ENCODE measurements around the gene CTXND1.
"Not testable (repeated sequence)": the region's sequence is repeated elsewhere in the genome, so short reads cannot be mapped to it uniquely, and the experiment has no call there.

Gene CTXND1

DNA sequence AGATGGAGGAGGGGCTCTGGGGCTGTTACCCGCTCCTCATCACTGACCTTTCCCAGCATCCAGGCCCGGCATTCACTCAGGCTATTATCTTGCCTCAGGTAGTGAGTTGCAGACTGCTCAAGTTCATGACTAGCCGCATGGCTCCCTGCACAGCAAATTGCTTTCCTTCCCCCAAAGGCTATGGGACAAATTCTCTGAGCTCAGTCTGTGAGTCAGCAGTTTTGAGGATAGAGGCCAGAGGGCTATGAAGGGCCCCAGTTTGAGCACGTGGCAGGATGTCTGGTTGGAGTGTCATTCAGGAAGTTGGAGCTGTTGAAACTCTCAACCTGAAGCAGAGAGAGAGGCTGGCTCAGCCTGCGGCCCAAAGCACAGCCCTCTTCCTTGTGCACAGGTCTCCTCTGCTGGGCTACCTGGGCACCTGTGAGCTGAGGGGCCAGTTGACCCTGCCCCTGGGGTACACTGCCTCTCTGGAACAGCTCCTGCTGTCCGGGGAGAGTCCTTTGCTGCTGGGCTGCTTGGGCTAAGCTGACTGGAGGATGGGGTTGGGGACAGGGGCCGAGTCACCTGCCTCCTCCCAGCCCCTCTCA, 91.3 kb downstream of the CTXND1 start:
- DNase-seq: peak in 13 of 56 donors; percentile 3 to 39 (median 14)

DNA sequence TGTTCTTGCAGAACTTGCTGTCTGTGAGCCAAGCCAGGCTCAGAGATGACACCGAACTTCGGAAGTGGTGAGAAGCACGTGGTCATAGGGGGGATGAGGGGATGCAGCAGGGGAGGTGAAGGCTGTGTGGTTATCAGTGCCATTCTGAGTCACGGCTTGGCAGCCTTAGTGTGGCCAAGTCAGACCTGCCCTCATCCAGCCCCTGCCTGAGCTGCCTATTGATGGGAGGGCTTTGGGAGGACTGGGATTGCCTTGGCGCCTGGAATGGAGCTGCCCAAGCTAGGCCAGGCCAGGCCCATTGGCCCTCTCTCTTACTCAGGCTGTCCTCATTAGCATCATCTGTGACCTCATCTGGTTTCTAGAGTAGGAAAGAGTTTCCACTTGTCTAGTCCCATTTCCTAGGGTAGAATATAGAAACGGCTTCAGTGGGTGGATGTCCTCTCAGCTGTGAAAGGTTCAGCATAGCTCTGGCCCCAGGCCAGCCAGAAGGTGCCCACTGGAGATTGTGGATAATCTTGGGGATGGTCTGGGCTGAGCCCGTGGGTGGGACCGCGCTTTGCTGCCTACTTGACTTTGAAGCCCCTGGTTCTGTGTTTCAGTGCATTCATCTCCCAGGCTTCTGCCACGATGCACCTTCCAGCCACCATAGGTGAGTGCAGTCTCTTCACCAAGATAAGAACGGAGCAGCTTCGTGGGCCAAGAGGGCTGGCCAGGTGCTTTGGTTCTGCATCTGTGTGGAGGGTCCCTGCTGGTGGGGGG, 92.0 kb downstream of the CTXND1 start:
- no peak for DNase-seq

GRCh38 chr15:80159301-80159700, 92.7 kb downstream of the CTXND1 start:
- no peak for DNase-seq

DNA sequence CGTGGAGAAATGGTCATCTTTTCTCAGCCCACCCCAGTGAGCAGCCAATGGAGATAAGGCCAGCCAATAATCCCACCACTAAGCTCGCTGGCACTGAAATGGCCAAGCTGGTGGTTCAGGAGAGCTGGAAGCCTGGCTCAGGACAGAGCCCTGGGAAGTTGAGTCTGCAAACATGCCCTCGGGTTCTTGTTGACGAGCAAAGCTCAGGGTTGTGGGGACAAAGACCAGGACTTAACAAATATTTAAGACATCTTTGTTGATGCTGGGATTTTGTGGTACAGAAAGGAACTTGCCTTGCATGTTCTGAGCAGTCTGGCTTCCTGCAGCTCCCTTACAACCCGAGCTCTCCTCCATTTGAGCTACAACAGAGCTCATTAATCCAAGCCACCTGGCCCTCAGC, 94.8 kb downstream of the CTXND1 start:
- no peak for DNase-seq

DNA sequence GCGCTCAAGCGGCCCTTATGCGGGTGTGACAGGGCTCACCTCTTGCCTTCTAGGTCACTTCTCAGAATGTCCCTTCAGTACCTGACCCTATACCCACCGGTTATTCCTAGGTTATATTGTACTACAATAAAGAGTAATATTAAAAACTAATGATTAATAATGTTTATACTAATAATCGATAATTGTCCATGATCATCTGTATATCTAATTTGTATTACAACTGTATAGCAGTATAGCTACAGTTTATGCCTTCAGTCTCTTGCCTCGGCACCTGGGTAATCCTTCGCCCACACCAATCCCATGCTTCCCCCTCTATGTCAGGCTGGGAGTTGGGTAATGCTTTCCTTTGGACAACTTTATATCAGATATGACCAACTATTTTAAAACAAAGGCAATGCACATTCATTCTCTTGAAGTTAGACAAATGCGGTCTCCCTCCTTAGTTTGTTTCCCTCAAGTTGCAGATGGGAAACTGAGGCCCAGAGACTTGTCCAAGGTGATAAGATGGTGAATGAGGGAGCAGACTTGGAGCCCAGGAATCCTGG, 95.8 kb downstream of the CTXND1 start:
- no peak for DNase-seq

DNA sequence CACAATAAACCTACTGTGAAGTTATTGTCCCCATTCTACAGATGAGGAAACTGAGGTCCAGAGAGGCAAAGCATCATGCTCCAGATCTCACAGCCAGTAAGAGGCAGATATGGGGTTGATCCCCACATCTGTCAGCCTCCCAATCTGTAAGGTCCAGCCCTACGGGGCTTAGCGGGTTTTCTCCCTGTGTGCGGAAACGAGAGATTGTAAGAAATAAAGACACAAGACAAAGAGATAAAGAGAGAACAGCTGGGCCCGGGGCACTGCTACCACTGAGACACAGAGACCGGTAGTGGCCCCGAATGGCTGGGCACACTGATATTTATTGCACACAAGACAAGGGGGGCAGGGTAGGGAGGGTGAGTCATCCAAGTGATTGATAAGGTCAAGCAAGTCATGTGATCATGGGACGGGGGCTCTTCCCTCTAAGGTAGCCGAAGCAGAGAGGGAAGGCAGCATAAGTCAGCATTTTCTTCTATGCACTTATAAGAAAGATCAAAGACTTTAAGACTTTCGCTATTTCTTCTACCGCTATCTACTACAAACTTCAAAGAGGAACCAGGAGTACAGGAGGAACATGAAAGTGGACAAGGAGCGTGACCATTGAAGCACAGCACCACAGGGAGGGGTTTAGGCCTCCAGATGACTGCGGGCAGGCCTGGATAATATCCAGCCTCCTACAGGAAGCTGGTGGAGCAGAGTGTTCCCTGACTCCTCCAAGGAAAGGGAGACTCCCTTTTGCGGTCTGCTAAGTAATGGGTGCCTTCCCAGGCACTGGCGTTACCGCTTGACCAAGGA, 96.4 kb downstream of the CTXND1 start:
- not testable (repeated sequence) for DNase-seq

DNA sequence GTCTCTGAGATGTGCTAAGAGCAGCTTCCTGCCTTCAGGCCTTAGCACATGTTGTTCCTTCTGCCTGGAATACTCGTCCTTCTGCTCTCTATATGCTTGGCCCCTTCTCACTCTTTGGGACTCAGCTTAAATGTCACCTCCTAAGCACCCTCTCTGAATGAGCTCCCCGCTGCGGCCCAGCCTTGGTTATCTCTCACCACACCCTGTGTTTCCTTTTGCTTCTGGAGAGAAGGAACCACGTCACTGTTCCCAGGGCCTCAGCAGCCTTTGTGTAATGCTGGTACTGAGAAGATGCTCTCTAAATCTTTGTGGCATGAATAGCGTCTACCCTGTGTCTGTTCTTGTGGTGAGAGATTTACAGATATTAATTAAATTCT, 97.0 kb downstream of the CTXND1 start:
- DNase-seq: no peak

DNA sequence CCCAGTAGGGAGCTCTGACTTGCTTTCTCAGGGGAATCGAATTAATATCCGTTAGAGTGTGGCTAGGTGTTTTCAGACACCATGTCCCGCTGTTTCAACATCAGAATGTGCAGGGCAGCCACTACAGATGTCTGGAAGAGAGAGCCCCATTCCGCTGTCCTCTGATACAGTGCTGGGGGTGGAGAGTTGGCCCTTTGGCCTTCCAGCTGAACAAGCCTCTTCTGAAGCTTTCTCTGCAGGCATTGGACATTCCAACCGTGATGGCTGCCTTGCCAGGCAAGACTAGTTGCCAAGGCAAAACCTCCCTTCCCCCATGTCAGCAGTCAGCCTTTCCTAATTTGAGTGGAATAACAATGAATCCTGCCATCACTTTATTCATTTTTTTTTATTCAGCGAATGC, 97.7 kb downstream of the CTXND1 start:
- peak in 11 of 56 donors; percentile 7 to 37 (median 16) for DNase-seq

- DNase-seq: no peak
These were observed 98.1 kb downstream of the CTXND1 start for GRCh38 chr15:80153900-80154299.

GRCh38 chr15:80152896-80153876, 98.8 kb downstream of the CTXND1 start, which contains the start of gene FAH:
TSS of gene FAH (plus strand) at chr15:80152999. CDS start at chr15:80153055, 56 bp downstream.
- DNase-seq: peak in 11 of 56 donors; percentile 36 to 73 (median 50)

DNA sequence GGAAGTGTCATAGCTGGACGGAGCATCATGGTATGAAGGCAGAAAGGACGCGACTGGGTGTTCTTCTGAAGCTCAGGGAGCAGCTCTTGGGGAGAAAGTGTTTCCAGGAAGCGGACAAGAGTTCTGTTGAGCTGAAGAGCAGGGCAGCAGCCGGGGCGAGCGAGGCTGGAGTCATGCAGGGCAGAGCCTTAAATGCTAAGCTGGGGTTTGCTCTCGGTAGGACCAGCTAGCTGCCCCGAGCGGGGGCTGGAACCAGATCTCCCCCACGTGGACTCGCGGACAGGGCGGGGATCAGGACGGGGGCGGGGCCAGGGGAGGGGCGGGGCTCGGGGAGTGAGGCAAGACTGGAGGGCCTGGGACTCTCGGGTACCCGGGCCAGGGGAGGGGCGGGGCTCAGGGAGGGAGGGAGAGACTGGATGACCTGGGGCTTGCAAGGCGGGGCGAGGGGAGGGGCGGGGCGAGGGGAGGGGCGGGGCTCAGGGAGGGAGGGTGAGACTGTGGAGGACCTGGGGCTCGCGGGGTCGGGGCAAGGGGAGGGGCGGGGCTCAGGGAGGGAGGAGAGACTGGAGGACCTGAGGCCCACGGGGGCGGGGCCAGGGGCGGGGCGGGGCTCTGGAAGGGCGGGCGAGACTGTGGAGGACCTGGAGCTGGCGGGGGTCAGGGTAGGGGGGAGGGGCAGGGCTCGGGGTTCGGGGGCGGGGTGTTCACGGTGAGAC, 99.7 kb downstream of the CTXND1 start:
- DNase-seq: peak; percentile 24 to 92 (median 76)

DNA sequence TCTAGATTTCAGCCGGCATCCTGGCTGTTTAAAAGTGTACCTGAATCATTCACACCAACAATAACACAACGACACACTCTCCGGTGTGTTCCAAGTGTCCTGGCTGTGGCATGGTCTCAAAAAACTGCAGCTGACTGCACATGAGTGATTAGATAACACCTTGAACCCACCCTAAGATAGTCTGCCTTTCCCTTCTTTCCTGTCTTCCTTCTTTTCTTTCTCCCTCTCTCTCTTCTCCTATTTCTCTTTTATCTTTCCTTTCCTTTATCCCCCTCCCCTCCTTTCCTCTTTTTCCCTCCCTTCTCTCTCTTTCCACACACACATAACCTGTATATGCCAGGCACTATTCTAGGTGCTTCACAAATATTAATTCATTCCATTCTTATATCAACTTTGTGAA, 100.4 kb downstream of the CTXND1 start:
- DNase-seq: no peak

- no peak for DNase-seq
These were observed 100.9 kb downstream of the CTXND1 start for GRCh38 chr15:80151148-80151547.
